Gastrocnemius medialis (tissue), 4 donors: ENCODE measurements around the gene ERVMER34-1. TPM values are rescaled to one million over a fixed set of nuclear protein-coding genes. Genes with fewer than 3 reads are reported as not detected.

Experiments
- ATAC-seq, 2 donors: fragments of 150-250 bp; one replicate each; pipeline ENCODE4 v1.9.1; 2016
- DNase-seq, 2 donors: peaks; one replicate each; pipeline ENCODE4 v3.0.0-alpha.2; 2019
- H3K27ac ChIP-seq, 4 donors: fragments of 200-600 bp; sonication (generic); 1 replicate in 1 of 4; 2 replicates in 3 of 4; pipeline ENCODE4 v1.5.1; 2016 to 2018; ENCODE audit warnings: mild to moderate bottlenecking in 2 of 4, moderate library complexity in 1 of 4
- H3K27me3 ChIP-seq, 3 donors: fragments of 200-600 bp; sonication (generic) in 2 of 3; 1 replicate in 1 of 3; 2 replicates in 2 of 3; pipeline versions ENCODE4 v1.5.1 to v1.6.0; 2016 to 2019; ENCODE audit warnings: mild to moderate bottlenecking in 1 of 3, moderate library complexity in 1 of 3
- H3K36me3 ChIP-seq, 2 donors: fragments of 200-600 bp; sonication (generic) in 1 of 2; one replicate each; pipeline ENCODE4 v1.5.1; 2017 to 2018
- H3K4me1 ChIP-seq, 2 donors: fragments of 200-600 bp; sonication (generic) in 1 of 2; one replicate each; pipeline ENCODE4 v1.5.1; 2016 to 2017; ENCODE audit warnings: mild to moderate bottlenecking in 2 of 2
- H3K4me3 ChIP-seq, 4 donors: fragments of 200-600 bp; sonication (generic) in 3 of 4; 1 replicate in 1 of 4; 2 replicates in 3 of 4; pipeline ENCODE4 v1.5.1; 2016 to 2019; ENCODE audit warnings: mild to moderate bottlenecking in 2 of 4
- H3K9me3 ChIP-seq, 3 donors: fragments of 200-600 bp; sonication (generic) in 2 of 3; 1 replicate in 1 of 3; 2 replicates in 2 of 3; pipeline ENCODE4 v1.5.1; 2016 to 2019
- CTCF ChIP-seq, 5 experiments: fragments of 450-650 bp in 3 of 5; fragments of 200-600 bp in 2 of 5; sonication (generic) in 2 of 5; IDR thresholded peaks in 4 of 5; conservative IDR thresholded peaks in 1 of 5; 1 replicate in 4 of 5; 2 replicates in 1 of 5; pipeline ENCODE4 v1.5.1; 2016 to 2019; ENCODE audit warnings: antibody characterized with exemption in 5 of 5, mild to moderate bottlenecking in 3 of 5, moderate library complexity in 3 of 5
- POLR2A ChIP-seq, 2 donors: fragments of 450-650 bp; IDR thresholded peaks; one replicate each; pipeline ENCODE4 v1.6.1; 2017; ENCODE audit warnings: antibody characterized with exemption in 2 of 2, mild to moderate bottlenecking in 2 of 2, moderate library complexity in 2 of 2
- in situ Hi-C, 4 donors: fragments of 200-750 bp; cut with MboI; loops; one replicate each; pipeline versions ENCODE4 v1.15.0 to v1.8.0; 2017; ENCODE audit warnings: low sequenced_read_pairs in 4 of 4
- intact Hi-C: fragments of 100-400 bp; cut with DNase I; formaldehyde crosslinking; loops from one replicate; pipeline ENCODE4 v1.15.1; 2023; ENCODE audit warnings: low total_unique reads
- total RNA-seq, 4 donors: library from RNA; depleted of rRNA; stranded (reverse); fragments of >200 nt; gene quantifications; one replicate each; pipeline versions ENCODE4 v1.1.0 to v1.2.3, GENCODE V29; 2016

ERVMER34-1 gene
- total RNA-seq, 4 donors from 2014 or later: not detected

DNA sequence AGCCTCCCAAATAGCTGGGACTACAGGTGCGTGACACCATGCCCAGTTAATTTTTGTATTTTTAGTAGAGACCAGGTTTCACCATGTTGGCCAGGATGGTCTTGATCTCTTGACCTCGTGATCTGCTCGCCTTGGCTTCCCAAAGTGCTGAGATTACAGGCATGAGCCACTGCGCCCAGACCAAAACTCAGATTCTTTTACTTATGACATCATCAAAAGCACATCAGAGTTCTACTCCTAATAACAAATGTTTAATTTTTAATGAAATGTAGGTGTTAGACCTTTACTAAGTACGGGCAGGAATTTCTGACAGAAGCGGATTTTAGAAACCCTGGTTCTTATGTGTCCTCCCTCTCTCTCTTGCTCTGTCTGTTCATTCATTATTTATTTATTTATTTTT, 38.5 kb upstream of the ERVMER34-1 start:
- intact Hi-C loops: no loop called here
- in situ Hi-C loops: loop anchor here in 1 of 4 donors (25.0 kb wide), 1 partner anchor 198 kb away; no protein-coding TSS in a partner anchor
- no peaks in the 10 kb centered on the region for H3K36me3 ChIP-seq

DNA sequence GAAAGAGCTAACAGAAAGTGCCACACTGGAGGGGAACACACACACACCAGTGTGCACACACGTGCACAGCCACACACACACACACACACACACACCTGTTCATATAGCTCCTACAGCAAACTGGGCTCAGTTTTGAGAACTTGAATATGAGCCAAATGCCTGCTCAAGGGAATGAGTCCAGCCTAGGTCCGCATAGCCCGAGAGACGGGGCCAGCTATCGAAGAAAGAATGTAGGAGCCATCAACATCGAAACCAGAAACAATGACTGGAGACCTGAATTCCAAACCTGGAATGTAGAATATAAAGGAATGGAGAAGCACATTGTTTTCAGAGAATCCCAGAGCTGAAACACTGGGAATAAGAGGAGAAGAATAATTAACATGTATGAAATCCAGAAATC, 37.6 kb upstream of the ERVMER34-1 start:
- intact Hi-C loops (no loop called here), in situ Hi-C loops (loop anchor here in 1 of 4 donors (25.0 kb wide), 1 partner anchor 198 kb away; no protein-coding TSS in a partner anchor)
- no peak overlapping the region for H3K27ac ChIP-seq
- no peak overlapping the region for H3K4me3 ChIP-seq
- no peaks in the 10 kb centered on the region for H3K36me3 ChIP-seq
- H3K9me3 ChIP-seq: no peaks in the 10 kb centered on the region
- no peak for DNase-seq
- no peak for ATAC-seq
- no peaks in the 10 kb centered on the region for H3K27me3 ChIP-seq
- TF ChIP-seq POLR2A (IDR thresholded peaks at IDR 0.05): no peak
- TF ChIP-seq CTCF (IDR thresholded peaks at IDR 0.05 in 4 of 5, conservative IDR thresholded peaks at IDR 0.05 in 1 of 5): no peak
- H3K4me1 ChIP-seq: no peaks in the 10 kb centered on the region

More for the DNA sequence above, 38.5 kb upstream of the ERVMER34-1 start:
- ATAC-seq (no peak), DNase-seq (no peak)
- H3K4me1 ChIP-seq: no peaks in the 10 kb centered on the region
- H3K9me3 ChIP-seq: no peaks in the 10 kb centered on the region
- no peak for TF ChIP-seq POLR2A (IDR thresholded peaks at IDR 0.05)
- TF ChIP-seq CTCF (IDR thresholded peaks at IDR 0.05 in 4 of 5, conservative IDR thresholded peaks at IDR 0.05 in 1 of 5): no peak
- H3K27me3 ChIP-seq: no peaks in the 10 kb centered on the region
- no peak overlapping the region for H3K4me3 ChIP-seq
- no peak overlapping the region for H3K27ac ChIP-seq

DNA sequence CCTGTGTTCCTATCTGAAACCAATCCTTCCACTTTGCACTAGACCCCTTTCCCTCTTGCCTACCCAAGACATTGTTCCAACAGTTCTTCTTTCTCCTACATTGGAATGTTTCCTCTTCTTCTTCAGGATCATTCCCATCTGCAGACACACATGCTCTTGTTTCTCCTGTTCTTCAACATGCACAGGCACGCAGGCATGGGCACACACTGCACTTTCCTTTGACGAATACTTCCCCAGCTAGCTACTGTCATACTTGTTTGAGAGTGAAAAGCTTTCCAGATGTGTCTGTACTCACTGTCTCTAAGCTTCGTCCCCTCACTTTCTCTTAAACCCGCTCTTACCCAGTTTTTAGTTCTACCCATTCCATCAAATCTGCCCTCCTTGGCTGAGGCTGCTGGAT, 31.8 kb upstream of the ERVMER34-1 start:
- in situ Hi-C loops: loop anchor here in 1 of 4 donors (25.0 kb wide), 1 partner anchor 204 kb away; no protein-coding TSS in a partner anchor
- H3K27me3 ChIP-seq: no peaks in the 10 kb centered on the region
- no peak for TF ChIP-seq CTCF (IDR thresholded peaks at IDR 0.05 in 4 of 5, conservative IDR thresholded peaks at IDR 0.05 in 1 of 5)
- TF ChIP-seq POLR2A (IDR thresholded peaks at IDR 0.05): no peak
- H3K9me3 ChIP-seq: no peaks in the 10 kb centered on the region
- H3K4me3 ChIP-seq: no peak overlapping the region
- no peak for DNase-seq
- intact Hi-C loops: no loop called here
- ATAC-seq: no peak
- no peaks in the 10 kb centered on the region for H3K4me1 ChIP-seq
- H3K36me3 ChIP-seq: no peaks in the 10 kb centered on the region
- H3K27ac ChIP-seq: no peak overlapping the region

DNA sequence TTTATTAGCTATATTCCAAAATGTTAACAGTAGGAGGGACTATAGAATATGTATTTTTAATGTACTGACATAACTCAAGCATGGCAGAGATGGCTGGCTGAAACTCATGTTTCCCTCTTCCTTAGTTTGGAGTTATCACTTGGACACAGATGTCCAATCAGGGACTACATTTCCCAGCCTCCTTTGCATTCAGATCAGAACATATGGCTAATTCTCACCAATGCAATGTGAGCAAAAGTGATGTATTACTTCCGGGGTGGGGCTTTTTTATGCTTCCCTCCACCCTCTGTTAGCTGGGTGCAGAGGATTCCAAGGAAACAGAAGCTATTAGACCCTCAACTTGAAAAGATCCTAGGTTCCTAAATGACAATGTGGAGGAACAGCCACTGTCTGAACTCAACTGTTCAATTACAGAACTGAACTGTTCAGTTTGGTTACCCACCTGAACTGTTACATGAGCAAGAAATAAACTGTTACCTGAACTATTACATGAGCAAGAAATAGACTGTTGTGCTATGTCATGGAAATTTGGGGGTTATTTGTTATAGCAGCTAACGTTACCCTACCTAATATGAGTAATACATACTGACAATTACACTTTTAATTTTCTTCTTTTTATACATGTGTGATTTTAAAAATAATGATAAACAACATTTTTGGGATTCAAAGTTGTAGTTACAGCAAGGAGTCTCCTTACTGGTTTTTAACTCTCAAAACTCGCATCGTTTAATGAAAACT, 29.6 kb upstream of the ERVMER34-1 start:
- no peak overlapping the region for H3K27ac ChIP-seq
- DNase-seq (no peak), ATAC-seq (no peak)
- no peak overlapping the region for H3K4me3 ChIP-seq
- TF ChIP-seq CTCF (IDR thresholded peaks at IDR 0.05 in 4 of 5, conservative IDR thresholded peaks at IDR 0.05 in 1 of 5) (no peak), POLR2A (IDR thresholded peaks at IDR 0.05) (no peak)
- no peaks in the 10 kb centered on the region for H3K4me1 ChIP-seq
- intact Hi-C loops: no loop called here
- no peaks in the 10 kb centered on the region for H3K27me3 ChIP-seq
- no peaks in the 10 kb centered on the region for H3K36me3 ChIP-seq
- in situ Hi-C loops: loop anchor here in 1 of 4 donors (25.0 kb wide), 1 partner anchor 207 kb away; no protein-coding TSS in a partner anchor
- H3K9me3 ChIP-seq: no peaks in the 10 kb centered on the region
